NCI-H1694 (cell line): ENCODE measurements around the gene SCYGR6.

Experiments
- DNase-seq: peaks from one replicate; lab custom pipeline; 2025; lab: John Stamatoyannopoulos, UW

The SCYGR6 gene

GRCh38 chr2:227713291-227713690, 11.3 kb downstream of the SCYGR6 start:
- no peak for DNase-seq

GRCh38 chr2:227710986-227711385, 13.6 kb downstream of the SCYGR6 start:
- no peak for DNase-seq

- no peak for DNase-seq
Observed at GRCh38 chr2:227707390-227707789, 17.2 kb downstream of the SCYGR6 start.

GRCh38 chr2:227706859-227707258, 17.7 kb downstream of the SCYGR6 start:
- no peak for DNase-seq

GRCh38 chr2:227703961-227704360, 20.6 kb downstream of the SCYGR6 start:
- no peak for DNase-seq

- no peak for DNase-seq
Observed at GRCh38 chr2:227703280-227703732, 21.3 kb downstream of the SCYGR6 start.

GRCh38 chr2:227701556-227701955, 23.0 kb downstream of the SCYGR6 start:
- no peak for DNase-seq

- DNase-seq, result no peak
Observed at GRCh38 chr2:227696990-227697679, 27.4 kb downstream of the SCYGR6 start.

- DNase-seq, result no peak
Observed at GRCh38 chr2:227687189-227687588, 37.4 kb downstream of the SCYGR6 start.

GRCh38 chr2:227684258-227684657, 40.3 kb downstream of the SCYGR6 start:
- DNase-seq, result no peak

GRCh38 chr2:227677928-227678327, 46.6 kb downstream of the SCYGR6 start:
- DNase-seq, result no peak

- DNase-seq, result no peak
Observed at GRCh38 chr2:227674485-227674884, 50.1 kb downstream of the SCYGR6 start.
